ENCODE measurements around the gene LAMA5. TPM values are rescaled to one million over a fixed set of nuclear protein-coding genes. Genes with fewer than 3 reads are reported as not detected.

LAMA5 gene
- total RNA-seq, 4 donors from 2014 or later: 14.1 to 131 (median 34.5) TPM

DNA sequence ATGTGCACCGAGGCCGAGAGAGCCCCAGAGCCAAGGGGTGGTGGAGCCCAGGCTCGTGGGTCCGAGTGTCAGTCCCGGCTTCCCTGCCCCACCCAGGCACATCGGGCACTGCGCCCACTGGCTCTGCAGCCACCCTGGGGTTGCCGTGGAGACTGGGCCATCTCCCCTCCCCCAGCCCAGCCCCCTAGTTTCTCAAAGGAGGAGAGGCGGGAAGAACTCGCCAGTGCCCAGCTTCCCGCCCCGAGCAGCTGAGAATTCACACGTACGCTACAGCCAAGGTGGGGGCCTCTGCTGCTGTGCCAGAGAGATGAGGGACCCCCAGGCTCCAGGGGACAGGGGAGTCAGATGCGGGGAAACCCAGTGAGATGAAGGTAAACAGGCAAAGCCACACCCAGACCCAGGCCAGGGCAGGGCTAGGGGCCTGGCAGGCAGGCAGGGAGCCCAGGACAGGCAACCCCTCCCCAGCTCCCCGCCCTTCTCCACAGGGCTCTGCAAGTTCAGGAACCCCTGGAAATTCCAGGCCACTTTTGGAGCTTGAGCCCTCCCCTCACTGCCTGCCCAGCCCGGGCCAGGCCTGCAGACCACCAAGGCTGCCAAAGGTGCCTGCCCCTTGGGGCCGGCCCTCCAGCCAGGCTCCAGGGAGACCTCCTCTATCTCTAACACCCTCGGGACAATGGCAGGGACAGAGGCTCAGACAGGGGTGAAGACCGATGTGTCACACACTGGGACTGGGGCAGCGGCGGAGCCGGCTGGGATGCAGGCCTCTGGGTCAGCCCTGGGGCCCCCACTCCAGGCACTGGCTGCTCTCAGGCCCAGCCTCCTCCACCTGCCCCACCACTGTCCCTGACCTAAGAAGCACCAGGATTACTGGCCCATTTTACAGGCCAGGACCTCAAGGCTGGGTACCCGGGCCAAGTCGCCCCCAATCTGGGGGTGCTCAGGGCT, 6.0 kb downstream of the LAMA5 start:
- TF ChIP-seq, protein P1, sequence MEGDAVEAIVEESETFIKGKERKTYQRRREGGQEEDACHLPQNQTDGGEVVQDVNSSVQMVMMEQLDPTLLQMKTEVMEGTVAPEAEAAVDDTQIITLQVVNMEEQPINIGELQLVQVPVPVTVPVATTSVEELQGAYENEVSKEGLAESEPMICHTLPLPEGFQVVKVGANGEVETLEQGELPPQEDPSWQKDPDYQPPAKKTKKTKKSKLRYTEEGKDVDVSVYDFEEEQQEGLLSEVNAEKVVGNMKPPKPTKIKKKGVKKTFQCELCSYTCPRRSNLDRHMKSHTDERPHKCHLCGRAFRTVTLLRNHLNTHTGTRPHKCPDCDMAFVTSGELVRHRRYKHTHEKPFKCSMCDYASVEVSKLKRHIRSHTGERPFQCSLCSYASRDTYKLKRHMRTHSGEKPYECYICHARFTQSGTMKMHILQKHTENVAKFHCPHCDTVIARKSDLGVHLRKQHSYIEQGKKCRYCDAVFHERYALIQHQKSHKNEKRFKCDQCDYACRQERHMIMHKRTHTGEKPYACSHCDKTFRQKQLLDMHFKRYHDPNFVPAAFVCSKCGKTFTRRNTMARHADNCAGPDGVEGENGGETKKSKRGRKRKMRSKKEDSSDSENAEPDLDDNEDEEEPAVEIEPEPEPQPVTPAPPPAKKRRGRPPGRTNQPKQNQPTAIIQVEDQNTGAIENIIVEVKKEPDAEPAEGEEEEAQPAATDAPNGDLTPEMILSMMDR (IDR thresholded peaks at IDR 0.05; ENCODE audit: low read depth): no peak

DNA sequence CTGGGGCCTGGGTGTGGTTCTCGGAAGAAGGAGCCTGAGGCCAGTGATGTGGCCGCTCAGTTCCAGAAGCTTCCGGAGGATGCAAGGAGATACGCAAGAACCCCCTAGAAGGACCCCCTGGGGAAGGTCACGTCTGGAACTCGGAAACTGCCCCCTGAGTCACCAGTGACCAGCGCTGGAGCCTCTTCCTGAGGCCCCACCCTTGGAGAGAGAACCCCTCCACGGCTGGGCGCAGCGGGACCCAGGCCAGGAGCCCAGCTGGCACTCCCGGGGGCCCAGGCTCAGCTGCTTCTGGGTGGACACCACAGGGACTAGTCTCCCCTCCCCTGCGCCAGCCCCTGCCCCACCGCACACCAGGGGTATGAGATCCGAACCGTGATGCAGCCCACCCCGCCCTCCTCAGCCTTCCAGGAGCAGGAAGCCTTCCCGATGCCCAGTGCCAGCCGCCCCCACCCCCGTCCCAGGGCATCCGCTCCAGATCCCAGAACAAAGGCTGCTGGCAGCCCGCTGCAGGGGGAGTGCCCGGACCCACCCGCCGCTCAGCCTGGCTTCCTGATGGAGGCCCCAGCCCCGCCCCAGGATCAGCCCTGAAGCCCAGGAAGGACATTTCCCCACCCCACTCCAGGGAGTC, 7.5 kb downstream of the LAMA5 start:
- TF ChIP-seq, protein P1 (IDR thresholded peaks at IDR 0.05; ENCODE audit: low read depth): no peak

DNA sequence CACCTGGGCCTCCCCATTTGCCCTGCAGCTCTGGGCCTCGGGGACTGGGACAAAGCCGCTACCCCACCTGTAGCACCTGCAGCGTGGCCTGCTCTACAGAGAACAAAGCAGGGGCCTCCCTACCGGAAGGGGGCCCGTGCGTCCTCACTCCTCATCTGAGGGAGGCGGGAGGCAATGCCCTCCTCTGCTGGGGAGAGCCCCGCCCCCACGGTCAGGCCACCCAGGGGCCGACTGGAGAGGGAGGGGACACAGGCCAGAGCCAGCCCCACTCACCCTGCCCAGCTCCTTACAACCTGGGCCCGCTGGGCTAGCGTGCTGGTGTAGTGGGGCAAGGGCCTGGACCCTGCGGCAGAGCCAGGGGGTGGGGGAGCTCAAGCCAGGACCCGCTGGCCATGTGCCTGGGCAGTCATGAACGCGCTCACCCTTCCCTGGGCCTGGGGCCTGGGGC, 8.0 kb downstream of the LAMA5 start:
- TF ChIP-seq, protein P1 (IDR thresholded peaks at IDR 0.05; ENCODE audit: low read depth): no peak

DNA sequence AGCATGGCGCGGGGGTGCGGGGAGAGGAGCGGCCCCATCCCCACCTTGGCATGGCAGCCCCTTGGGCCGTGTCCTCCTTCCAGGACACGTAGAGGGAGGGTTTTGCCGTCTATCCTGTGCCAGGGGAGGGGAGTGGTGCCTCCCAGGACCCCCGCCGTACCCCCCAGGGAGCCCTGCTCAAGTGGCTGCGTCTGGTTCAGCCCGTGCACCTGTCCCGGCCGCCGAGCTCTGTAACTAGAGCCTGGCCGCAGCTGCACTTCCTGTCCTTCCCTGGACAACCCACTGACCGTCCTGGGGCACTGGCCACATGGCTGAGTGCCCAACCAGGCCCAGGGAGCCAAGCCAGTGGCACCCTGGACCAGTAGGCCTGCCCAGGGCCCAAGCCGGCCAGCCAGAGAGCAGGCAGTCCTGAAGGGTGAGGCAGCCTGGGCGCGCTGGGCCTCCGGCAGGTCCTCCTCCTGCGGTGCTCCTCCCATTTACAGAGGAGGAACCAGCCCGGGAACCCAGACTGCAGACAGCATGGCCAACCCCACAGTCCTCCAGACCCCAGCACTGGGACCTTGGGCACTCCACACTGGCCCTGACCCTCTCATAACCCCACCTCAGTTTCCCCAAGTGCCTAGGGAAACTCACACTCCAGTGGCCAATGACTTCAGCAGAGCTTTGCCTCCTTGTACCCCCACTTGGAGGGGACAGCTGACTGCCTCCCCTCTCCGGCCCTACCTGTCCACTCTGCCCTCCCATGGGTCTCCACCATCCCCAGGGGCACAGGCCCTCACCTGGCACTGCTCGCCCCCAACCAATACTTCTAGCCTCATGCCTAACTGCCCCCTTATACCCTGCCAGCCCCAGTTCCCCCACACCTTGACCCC, 8.7 kb downstream of the LAMA5 start:
- TF ChIP-seq, protein P1 (IDR thresholded peaks at IDR 0.05; ENCODE audit: low read depth): no peak

DNA sequence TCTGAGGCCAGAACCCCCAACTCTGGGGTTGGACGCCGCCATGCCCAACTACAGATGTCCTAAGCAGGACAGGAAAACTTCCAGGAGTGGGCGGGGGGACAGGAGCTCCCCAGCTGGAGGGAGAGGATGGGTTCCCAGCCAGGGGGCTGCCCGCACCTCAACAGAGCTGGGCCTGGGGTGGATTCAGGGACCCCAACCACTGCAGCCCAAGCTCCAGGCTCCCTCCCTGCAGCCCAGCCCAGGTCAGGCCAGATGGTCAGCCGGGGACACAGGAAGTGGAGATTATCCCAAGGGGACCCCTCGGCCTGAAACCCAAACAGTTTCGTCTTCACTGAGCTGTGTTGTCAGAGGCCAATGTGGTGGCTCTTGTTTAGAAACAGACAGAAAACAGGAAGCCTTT, 9.4 kb downstream of the LAMA5 start:
- TF ChIP-seq, protein P1 (IDR thresholded peaks at IDR 0.05; ENCODE audit: low read depth): no peak

- TF ChIP-seq, protein P1 (IDR thresholded peaks at IDR 0.05; ENCODE audit: low read depth): no peak
Observed at GRCh38 chr20:62357187-62357667, 9.9 kb downstream of the LAMA5 start.

All from subcutaneous adipose tissue (tissue), 4 donors.